HG02571 (cell line): ENCODE data around the gene ENAH.

Source experiments
- ATAC-seq: cut with Tn5 transposase; IDR thresholded peaks from one replicate; pipeline ENCODE4 v1.9.1; 2021; ENCODE audit warnings: mild to moderate bottlenecking, moderate library complexity; ENCODE audit not compliant: unreplicated experiment

The ENAH gene

DNA sequence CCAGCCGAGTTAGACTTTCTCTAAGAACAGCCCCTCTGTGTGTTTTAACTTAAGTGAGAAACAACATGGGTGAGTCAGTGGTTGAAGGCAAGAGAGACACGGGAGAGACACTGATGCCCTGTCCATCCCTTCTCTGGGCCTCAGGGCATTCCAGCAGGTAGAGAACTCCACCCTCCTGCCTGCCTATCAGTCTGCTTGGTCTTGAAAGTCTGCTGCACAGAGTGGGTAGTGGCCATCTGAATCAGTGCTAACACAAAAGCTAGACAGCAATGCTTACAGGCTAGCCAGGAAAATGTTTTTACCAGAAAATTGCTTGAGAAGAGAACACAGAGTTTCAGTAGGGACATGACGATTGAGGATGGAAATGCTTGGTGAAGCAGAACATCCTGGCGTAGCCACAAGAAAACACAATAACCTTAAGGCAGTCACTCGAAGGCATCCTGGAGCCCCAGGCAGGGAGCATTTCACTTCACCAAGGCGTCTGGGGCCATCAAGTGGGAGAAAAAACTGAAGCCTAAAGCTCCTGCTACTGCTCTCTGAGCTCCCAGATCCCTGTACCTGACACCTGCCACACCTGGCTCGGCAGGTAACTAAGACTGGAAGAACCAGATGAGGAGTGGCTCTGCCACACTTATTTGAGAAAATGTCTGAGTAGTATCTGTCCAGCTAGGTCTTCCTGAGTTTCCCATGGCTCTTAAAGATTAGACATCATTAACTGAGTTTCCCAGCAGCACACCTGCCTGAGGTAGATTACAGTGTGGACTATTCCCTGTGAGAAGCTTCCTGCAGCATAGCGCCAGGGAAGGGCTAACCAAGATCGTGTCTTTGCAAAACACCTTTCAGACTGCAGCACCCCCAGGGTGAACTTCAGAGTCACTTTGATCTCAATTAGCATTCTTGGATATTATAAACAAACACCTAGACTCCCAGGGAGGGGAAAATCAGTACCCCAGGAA, 207.0 kb downstream of the ENAH start:
- ATAC-seq, result no peak

DNA sequence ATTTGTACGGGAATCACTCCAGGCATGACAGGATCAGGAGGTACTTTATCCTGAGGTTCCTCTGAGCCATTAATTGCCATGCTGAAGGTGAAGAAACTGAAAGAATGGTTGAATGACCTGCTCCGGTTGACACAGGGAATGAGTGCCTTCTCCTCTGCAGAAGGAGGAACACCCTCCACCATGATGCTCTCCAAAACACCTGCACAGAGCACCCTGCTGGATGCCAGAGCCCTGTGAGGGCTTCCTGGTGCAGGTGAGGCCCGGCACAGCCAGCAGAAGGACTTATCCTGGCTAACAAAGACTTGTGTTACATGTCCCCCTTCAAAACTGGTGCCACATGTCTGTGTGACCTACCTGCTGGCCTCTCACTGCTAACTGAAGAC, 210.8 kb downstream of the ENAH start:
- ATAC-seq, result no peak

DNA sequence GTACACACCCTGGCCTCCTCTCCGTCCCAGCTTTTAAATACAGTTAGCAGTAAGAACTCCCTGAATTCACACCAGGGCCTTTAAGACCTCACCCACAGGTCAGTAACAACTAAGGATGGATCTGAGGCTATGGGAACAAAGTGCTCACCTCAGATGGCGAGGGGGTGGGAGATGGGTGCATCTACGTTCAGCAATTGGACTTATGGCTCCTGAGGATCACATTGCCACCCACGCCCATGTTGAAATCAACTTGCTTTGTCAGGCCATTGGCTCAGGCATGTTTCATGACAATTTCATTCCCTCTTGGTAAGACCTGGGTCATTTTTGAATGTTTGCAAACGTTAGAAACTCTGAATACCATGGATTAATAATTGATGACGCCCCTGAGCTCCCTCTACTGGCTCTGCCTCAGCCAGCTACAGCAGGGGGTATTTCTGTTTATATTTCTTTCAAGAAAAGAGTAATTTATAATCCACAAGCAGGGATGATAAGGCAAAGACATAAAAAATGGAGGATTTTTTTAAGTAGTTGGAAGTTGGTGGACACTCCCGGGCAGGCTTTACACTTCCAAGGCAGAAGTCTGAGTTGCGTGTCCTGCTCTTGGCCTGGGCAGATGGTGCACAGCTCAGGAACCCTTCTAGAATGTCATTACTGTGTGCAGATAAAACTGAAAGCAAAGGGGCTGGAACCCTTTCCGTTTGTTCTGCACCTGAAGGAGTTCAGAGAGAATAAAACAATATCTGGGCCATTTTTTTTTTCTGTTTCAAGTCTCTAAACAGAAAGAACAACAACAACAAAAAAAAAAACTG, 211.4 kb downstream of the ENAH start:
- ATAC-seq, result peak; percentile 31

DNA sequence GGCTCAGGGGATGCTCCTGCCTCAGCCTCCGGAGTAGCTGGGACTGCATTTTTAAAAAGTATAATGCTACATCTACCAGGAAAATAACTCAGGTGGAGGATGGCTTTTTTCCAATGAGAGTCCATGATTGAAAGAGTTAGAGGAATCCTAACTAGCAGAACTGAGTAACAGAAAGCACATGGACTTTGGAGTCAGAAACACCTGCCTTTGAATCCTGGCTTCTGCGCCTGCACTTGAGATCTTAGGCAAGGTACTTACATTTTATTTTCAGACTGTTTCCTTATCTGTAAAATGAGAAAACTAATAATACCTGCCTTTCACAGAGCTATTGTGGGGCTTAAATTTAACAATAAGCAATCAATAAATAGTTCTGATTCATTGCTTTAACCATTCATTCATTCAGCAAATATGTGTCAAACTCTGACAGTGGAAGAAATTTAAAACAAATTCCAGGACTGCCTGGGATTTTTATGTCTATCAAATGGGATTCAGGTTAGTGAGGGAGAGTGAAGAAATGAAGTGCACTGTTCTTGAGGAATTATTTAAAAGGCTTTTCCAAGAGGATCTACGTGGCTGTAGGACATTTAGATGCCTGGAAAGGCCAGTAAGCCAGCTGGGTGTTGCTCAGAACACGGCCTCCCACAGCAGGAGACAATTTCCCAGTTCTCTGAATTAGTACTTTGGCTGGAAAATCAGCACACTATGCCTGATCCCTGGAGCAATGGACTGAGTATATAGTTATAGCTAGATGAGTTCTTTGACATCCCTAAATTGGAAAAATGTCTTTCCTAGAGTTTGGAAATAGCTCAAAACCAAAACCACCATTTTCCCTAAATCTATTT, 212.3 kb downstream of the ENAH start:
- ATAC-seq, result no peak

DNA sequence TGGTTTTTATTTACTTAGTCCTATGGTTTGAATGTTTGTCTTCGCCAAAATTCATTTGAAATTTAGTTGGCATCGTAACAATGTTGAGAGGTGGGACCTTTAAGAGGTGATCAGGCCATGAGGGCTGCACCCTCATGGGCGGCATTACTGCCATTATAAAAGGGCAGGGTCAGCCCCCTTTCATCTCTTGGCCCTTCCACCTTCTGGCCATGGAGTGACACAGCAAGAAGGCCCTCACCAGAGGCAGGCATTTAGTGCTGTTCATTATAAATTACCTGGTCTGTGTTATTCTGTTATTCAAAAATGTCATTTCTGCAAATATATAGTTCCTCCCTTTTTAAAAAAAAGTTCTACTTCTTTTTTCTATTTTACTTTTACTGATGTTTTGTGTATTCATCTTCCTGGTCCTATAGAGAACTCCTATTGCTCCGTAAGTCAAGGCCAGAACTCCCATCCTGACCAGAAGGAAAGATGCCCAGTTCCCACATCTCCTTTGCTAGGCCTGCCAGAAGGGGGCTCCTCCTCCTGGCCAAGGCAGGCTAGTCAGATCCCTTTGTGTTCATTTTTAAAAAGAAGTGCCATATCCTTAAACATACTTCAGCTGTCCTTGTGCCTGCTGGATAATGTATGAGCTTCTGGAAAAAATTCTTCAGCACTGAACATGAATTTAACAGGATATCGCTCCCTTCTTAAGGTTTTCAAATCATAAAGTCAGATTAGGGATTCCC, 215.0 kb downstream of the ENAH start:
- ATAC-seq, result no peak
